Activated naive CD4-positive, alpha-beta T cell (primary cell): Measurements from ENCODE around the gene TENM4.

Experiments
- DNase-seq, 4 experiments: peaks; one replicate each; lab custom pipeline; 2025; lab: John Stamatoyannopoulos, UW

TENM4 gene

GRCh38 chr11:78810559-78811009, 630.2 kb downstream of the TENM4 start:
- DNase-seq, result no peak

GRCh38 chr11:78809931-78810541, 630.8 kb downstream of the TENM4 start:
- DNase-seq, result no peak

- DNase-seq, result no peak
These were observed 631.9 kb downstream of the TENM4 start for GRCh38 chr11:78808923-78809322.

- no peak for DNase-seq
These were observed 633.5 kb downstream of the TENM4 start for GRCh38 chr11:78807351-78807750.

- DNase-seq, result no peak
These were observed 634.4 kb downstream of the TENM4 start for GRCh38 chr11:78806214-78807004.

- DNase-seq, result no peak
These were observed 635.8 kb downstream of the TENM4 start for GRCh38 chr11:78804991-78805390.

GRCh38 chr11:78803995-78804394, 636.8 kb downstream of the TENM4 start:
- DNase-seq, result no peak

GRCh38 chr11:78802058-78802761, 638.6 kb downstream of the TENM4 start:
- DNase-seq, result no peak

GRCh38 chr11:78801161-78801884, 639.5 kb downstream of the TENM4 start:
- no peak for DNase-seq

- DNase-seq, result no peak
These were observed 640.1 kb downstream of the TENM4 start for GRCh38 chr11:78800756-78801155.

- DNase-seq, result no peak
These were observed 640.6 kb downstream of the TENM4 start for GRCh38 chr11:78800096-78800690.

- no peak for DNase-seq
These were observed 642.2 kb downstream of the TENM4 start for GRCh38 chr11:78798663-78799062.

GRCh38 chr11:78797559-78797958, 643.3 kb downstream of the TENM4 start:
- no peak for DNase-seq

- DNase-seq, result no peak
These were observed 643.9 kb downstream of the TENM4 start for GRCh38 chr11:78796956-78797355.

GRCh38 chr11:78795621-78796261, 645.1 kb downstream of the TENM4 start:
- no peak for DNase-seq

- no peak for DNase-seq
These were observed 648.9 kb downstream of the TENM4 start for GRCh38 chr11:78791964-78792363.

GRCh38 chr11:78791254-78791653, 649.6 kb downstream of the TENM4 start:
- DNase-seq, result no peak

GRCh38 chr11:78790784-78791183, 650.0 kb downstream of the TENM4 start:
- no peak for DNase-seq

GRCh38 chr11:78789375-78789774, 651.5 kb downstream of the TENM4 start:
- no peak for DNase-seq

GRCh38 chr11:78788533-78788932, 652.3 kb downstream of the TENM4 start:
- DNase-seq, result no peak

GRCh38 chr11:78787696-78788095, 653.1 kb downstream of the TENM4 start:
- no peak for DNase-seq
